HUES48 (cell line): Measurements from ENCODE around the gene MYBPC1.

Experiments used
- H3K27ac ChIP-seq: one replicate; pipeline ENCODE4 v1.7.0; 2013; ENCODE audit warnings: low read depth, low read length, inconsistent platforms
- H3K27me3 ChIP-seq: 2 replicates; pipeline ENCODE4 v1.6.1; 2013; ENCODE audit warnings: mild to moderate bottlenecking, low read length; ENCODE audit not compliant: control insufficient read depth, insufficient read depth
- H3K36me3 ChIP-seq: 2 replicates; pipeline ENCODE4 v1.6.1; 2013; ENCODE audit warnings: low read length; ENCODE audit not compliant: control insufficient read depth, insufficient read depth
- H3K4me1 ChIP-seq: 2 replicates; pipeline ENCODE4 v1.6.1; 2013; ENCODE audit warnings: mild to moderate bottlenecking, low read length; ENCODE audit not compliant: control insufficient read depth, insufficient read depth
- H3K4me3 ChIP-seq: 2 replicates; pipeline ENCODE4 v1.5.1; 2013; ENCODE audit warnings: mild to moderate bottlenecking, low read depth, low read length
- H3K9ac ChIP-seq: 2 replicates; pipeline ENCODE4 v1.6.1; 2013; ENCODE audit warnings: mild to moderate bottlenecking, low read depth, low read length, moderate library complexity
- H3K9me3 ChIP-seq: 2 replicates; pipeline ENCODE4 v1.6.1; 2013; ENCODE audit warnings: low read length; ENCODE audit not compliant: control insufficient read depth, insufficient read depth

Gene MYBPC1

DNA sequence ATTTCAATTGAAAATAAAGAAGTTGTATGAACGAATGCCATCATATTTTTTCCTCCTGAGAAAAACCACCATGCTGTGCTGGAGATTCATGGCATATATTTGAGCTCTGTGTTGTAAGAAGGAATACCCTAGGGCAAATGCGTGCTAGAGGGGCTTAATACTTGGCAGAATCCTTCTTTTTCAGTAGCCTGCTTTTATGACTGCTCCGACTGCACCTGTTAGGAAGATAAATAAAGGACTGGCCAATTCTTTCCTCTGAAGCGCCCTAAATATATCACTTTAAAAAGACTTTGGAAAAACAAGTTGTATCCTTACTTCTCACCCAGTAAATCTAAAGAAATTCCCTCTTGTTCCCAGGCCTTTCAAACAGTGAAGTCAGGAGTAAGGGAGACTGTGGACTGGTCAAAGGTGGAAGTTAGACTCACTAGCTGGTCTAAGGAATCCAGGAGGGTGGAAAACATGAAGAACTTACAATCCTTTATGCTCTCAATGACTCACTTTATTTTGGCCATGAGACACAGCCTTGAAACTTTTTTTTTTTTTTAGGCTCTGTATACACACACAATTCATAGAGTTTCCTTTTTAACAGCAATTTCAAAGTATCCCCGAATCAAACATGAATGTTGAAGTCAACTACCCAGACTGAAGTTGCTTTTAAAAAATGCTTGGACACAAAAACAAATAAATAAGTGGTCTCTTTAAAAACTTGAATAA, 5.2 kb downstream of the MYBPC1 start:
- H3K4me3 ChIP-seq, result no peak overlapping the region
- H3K36me3 ChIP-seq, result no peaks in the 10 kb centered on the region
- H3K9me3 ChIP-seq, result no peaks in the 10 kb centered on the region
- H3K27ac ChIP-seq, result peak overlapping the region; percentile 23
- H3K27me3 ChIP-seq, result no peaks in the 10 kb centered on the region
- H3K4me1 ChIP-seq, result peaks cover 27% of the 10 kb centered on the region
- no peak overlapping the region for H3K9ac ChIP-seq

DNA sequence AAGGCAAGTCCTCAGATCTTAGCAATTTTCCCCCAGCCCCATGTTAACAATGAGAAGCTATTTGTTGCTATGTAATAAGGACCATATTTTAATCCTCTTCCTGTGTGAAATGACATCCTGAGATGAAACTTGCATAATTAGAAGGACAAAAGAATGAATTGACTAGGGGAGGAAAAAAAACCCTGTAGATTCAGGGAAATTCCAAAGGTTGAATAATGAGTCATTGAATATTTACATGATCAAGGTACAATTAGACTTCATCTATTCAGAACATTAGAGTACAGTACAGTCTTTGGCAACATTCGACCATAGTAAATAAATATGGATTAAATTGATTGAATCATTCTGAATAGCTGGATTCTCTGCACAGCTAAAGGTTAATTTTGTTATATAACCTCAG, 9.4 kb downstream of the MYBPC1 start:
- H3K36me3 ChIP-seq, result no peaks in the 10 kb centered on the region
- H3K27ac ChIP-seq, result peak overlapping the region; percentile 64
- H3K4me3 ChIP-seq, result no peak overlapping the region; the same call in 1 of the 2 replicates

DNA sequence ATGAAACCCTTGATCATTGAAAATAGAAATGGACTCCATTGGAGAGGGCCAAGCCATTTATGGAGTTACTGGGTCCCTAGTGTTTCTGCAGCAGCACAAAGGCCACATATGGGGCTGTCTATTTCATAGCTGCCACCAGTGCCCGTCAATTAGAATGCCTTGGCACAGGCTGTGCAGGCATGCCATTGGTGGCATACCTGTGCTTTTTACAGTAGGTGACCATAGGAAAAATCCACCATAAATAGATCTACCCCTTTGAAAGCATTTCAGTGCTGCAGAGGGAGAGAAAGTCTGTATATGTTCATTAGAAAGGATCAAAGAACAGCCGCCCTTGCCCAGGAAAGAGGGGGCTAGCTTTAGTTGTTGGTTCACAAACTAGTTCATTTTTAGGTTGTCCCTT, 13.1 kb downstream of the MYBPC1 start:
- H3K27ac ChIP-seq, result no peak overlapping the region
- peaks cover 11% of the 10 kb centered on the region; the same call in 1 of the 2 replicates for H3K4me1 ChIP-seq
- H3K4me3 ChIP-seq, result no peak overlapping the region

More for the DNA sequence above, 9.4 kb downstream of the MYBPC1 start:
- Histone ChIP-seq H3K27me3 (no peaks in the 10 kb centered on the region), H3K4me1 (peaks cover 18% of the 10 kb centered on the region), H3K9ac (no peak overlapping the region), H3K9me3 (no peaks in the 10 kb centered on the region)

DNA sequence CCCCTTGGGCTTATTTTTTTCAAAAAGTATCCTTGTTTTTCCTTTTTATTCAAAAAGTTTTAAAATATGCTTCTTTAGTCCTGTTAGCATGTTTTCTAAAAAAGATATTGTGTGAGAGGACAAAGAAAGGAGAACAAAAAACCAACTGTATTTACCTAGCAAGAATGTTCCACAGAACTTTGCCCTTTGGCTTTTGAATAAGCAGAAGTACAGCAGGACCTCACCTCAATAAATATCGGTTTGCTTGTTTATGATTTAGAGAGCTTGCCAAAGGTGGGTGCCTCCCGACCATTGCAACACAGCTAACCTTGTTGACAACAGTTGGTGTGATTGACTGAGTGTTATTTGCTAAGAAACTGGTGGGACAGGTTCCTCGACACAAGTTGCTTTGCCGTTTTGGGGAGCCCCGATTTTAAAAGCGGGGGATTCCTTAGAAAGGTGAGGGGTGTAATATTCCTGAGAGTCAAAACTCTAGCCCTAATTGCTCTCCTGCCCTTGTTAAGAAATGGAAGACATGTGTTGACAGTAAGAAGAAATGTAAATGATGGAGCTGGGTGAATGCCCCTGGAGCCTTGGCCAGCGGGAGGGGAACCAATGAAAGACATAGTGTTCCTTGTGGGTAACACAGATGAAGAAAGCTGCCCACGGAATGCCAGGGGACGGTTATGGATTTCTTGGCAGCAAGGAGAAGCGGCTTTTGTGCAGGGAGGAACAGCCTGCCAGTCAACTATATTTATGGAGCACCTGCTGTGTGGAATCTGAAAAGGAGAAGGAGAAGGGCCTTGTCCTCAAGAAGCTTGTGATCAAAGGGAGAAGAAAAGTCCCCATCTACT, 13.7 kb downstream of the MYBPC1 start:
- Histone ChIP-seq H3K4me3 (no peak overlapping the region), H3K27me3 (no peaks in the 10 kb centered on the region), H3K9me3 (no peaks in the 10 kb centered on the region), H3K9ac (no peak overlapping the region), H3K27ac (no peak overlapping the region), H3K36me3 (no peaks in the 10 kb centered on the region), H3K4me1 (peaks cover 11% of the 10 kb centered on the region; the same call in 1 of the 2 replicates)

More for the DNA sequence above, 13.1 kb downstream of the MYBPC1 start:
- Histone ChIP-seq H3K9me3 (no peaks in the 10 kb centered on the region), H3K36me3 (no peaks in the 10 kb centered on the region), H3K9ac (no peak overlapping the region), H3K27me3 (no peaks in the 10 kb centered on the region)

DNA sequence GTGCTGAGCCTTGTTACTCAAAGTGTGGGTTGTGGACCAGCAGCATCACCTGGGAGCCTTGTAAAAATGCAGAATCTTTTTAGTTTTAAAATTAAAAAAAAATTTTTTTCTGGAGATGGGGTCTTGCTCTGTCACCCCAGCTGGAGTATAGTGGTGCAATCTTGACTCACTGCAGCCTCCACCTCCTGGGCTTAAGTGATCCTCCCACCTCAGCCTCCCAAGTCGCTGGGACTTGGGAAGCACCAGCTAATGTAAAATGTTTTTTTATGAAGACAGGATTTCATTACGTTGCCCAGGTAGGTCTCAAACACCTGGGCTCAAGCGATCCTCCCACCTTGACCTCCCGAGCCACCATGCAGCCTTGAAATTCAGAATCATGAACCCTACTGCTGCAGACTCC, 14.4 kb downstream of the MYBPC1 start:
- Histone ChIP-seq H3K4me1 (peaks cover 7% of the 10 kb centered on the region; the same call in 1 of the 2 replicates), H3K4me3 (no peak overlapping the region), H3K9ac (no peak overlapping the region), H3K27ac (no peak overlapping the region), H3K27me3 (no peaks in the 10 kb centered on the region), H3K9me3 (no peaks in the 10 kb centered on the region), H3K36me3 (no peaks in the 10 kb centered on the region)

DNA sequence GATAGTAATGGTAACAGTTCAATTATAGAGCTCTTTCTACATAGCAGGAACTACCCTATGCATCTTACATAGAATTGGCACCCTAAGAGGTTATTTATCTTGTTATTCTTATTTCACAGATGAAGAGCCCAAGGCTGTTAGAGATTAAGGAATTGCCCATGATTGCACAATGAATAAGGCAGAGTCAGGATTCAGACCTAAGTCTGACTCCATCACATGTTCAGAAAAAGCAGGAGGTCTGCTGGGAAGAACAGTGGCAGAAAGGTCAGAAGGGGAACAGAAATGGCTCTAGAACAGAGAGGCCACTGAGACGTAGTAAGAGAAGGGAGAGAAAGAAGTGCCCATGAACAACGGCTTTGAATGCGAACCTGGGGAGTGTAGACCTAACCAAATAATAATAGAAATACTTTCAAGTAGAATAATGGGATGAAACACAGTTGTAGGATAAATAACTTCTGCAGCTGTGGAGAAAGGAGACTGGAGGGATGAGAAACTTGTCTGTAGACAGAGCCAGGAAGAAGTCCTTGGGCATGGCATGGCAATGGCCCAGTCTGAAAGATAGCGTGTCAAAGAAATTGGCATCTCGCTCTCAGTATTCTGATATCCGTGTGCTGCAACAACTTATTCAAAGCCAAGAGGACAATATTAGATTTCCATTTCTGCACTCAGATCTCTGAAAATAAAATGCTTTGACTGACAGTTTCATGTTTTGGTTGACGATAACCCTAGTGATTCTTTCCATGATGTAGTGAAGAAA, 17.6 kb downstream of the MYBPC1 start:
- H3K36me3 ChIP-seq, result no peaks in the 10 kb centered on the region
- no peaks in the 10 kb centered on the region for H3K4me1 ChIP-seq
- H3K4me3 ChIP-seq, result no peak overlapping the region
- H3K9me3 ChIP-seq, result no peaks in the 10 kb centered on the region
- no peak overlapping the region for H3K9ac ChIP-seq
- no peak overlapping the region for H3K27ac ChIP-seq
- H3K27me3 ChIP-seq, result no peaks in the 10 kb centered on the region

DNA sequence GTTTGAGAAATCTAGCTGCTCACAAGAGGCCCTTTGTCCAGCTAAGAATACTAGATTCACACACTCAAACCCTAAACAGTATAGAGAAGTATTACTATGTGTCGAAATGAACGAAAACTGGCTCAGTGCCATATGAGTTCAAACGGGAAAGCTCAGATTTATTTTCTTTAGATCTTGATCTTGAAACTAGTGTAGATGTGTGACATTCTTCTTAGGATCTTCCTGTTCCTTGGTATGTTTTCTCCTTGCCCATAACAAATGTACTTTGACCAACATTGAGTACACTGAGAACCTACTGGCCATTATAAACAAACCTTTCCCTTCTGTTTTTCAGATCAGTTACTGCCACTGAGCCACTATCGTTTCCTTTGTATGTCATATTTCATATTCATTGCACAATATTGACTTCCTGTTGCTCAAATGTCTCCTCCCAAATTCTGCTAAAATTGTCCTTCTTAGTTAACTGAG, 21.3 kb downstream of the MYBPC1 start:
- Histone ChIP-seq H3K9ac (no peak overlapping the region), H3K27ac (no peak overlapping the region), H3K27me3 (no peaks in the 10 kb centered on the region), H3K4me3 (no peak overlapping the region), H3K9me3 (no peaks in the 10 kb centered on the region), H3K4me1 (no peaks in the 10 kb centered on the region), H3K36me3 (no peaks in the 10 kb centered on the region)

DNA sequence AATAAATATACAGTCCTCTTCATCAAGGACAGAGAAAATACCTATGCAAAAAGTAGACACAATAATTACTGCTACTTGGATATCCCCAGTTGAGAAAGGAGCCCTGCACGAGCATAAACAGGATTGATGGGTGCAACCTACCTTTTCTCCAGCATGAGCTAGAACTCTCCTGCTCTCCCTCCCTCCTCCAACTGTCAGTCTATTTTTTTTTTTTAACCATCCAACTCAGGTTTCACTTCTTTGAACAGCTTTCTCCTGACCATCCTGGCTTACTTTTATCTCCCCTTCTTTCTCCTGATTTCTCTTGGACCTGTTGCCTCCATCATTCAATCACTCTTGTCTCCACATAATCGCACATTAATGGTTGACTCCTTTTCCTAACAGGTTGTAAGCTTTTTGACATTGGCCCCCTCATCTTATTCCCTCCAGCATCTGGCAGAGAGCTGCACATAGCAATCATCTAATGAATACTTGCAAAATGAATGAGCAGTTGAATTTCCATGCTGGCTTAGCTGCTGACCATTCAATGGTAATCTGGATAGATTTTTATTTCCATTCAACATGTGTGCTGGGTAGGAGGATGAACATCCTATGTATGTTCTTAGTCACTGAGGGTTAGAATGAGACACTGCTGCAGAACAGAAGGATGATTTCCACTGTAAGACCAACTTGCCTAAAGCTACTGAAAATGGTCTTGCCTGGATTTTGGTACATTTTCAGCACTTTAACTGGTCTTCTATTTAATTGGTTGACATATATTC, 24.4 kb downstream of the MYBPC1 start:
- no peaks in the 10 kb centered on the region for H3K36me3 ChIP-seq
- H3K9ac ChIP-seq, result no peak overlapping the region
- H3K4me3 ChIP-seq, result no peak overlapping the region
- H3K9me3 ChIP-seq, result no peaks in the 10 kb centered on the region
- no peaks in the 10 kb centered on the region for H3K27me3 ChIP-seq
- no peak overlapping the region for H3K27ac ChIP-seq
- H3K4me1 ChIP-seq, result no peaks in the 10 kb centered on the region

DNA sequence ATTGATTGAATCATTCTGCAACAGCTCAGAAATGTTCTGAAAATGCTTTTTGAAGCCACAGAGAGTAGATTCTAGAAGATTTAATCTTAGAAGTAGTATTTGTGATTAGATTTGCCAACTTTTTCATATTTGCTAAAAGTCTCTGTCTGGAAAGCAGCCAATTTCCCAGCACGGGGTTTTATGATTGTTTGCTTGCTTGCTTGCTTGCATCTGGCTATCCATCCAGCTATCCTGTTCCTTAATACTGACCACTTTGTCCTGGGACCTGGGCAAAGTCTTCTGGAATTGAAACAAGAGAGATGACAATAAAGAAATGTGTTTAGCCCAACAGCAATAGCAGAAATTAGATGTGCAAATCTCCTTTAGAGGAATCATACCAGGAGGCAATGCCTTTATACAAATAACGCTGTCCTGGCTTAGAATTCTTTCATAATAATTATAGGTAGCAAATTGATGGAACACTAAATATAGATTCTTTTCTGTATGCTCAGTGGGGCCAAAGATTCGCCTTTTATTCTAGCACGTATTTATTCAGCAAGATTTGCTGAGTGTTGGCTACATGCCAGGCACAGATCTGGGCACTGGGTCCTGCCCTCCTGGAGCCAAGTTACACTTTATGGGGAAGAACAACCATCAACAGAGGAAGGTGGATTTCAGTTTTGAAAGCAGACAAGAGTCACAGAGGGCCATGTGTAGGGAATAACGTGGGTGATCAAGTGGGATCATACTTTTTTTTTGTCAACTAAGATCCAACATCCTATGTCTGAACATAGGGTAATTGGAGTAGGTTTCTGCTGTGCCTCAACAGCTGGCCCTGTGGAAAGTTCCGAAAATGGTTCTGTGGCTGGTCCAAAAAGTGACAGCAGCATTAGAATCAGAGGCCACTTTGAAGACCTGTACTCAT, 25.3 kb downstream of the MYBPC1 start:
- no peaks in the 10 kb centered on the region for H3K4me1 ChIP-seq

More for the DNA sequence above, 25.3 kb downstream of the MYBPC1 start:
- Histone ChIP-seq H3K9me3 (no peaks in the 10 kb centered on the region), H3K27me3 (no peaks in the 10 kb centered on the region), H3K4me3 (no peak overlapping the region), H3K36me3 (no peaks in the 10 kb centered on the region), H3K27ac (no peak overlapping the region), H3K9ac (no peak overlapping the region)
